ENCODE measurements around the gene PARP11. TPM values are rescaled to one million over a fixed set of nuclear protein-coding genes. Genes with fewer than 3 reads are reported as not detected.

PARP11 gene, protein sequence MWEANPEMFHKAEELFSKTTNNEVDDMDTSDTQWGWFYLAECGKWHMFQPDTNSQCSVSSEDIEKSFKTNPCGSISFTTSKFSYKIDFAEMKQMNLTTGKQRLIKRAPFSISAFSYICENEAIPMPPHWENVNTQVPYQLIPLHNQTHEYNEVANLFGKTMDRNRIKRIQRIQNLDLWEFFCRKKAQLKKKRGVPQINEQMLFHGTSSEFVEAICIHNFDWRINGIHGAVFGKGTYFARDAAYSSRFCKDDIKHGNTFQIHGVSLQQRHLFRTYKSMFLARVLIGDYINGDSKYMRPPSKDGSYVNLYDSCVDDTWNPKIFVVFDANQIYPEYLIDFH
- 1.2 and 2.8 TPM in 2 replicates for total RNA-seq

DNA sequence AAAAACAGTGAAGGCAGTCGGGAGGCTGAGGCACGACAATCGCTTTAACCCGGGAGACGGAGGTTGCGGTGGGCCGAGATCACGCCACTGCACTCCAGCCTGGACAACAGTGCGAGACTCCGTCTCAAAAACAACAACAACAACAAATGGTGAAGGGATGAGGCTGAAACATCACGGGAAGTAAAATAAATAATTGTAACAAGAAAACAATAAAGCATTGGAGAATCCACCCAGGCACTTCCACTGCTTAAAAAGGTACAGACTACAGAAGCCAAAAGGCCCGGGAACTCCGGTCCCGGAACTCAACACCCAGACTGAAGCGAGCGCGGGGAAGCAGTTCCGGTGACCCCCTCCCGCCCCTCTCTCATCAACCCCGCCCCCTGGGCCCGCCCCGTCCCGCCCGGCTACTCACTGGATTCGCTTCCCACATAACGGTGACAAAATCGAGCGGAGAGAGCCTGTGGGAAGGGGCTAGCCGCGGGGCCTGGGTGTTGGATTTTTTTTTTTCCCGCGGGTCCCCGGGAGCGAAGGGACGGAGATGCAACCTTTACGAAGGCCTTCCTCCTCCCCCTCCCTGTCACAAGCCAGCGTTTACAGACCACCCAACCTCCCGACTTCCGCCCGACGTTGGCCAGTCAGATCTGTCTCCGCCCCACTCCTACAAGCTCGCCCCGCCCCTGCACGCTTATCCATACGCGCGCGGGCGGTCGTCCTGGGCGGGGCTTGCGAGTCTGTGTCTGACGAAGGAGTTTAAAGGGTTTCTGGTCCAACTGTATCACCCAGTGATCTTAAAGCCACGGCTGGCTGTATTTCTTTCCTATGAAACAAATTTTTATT lies at the start of gene PARP11:
PARP11 (minus strand) TSS at position 600 of the 837 bp plus-strand sequence; CDS start at position 430, 170 bp downstream.

Other genes with a start within 250 kb of the PARP11 start
- gene CRACR2A, start 120.3 kb downstream of the PARP11 start, total RNA-seq, result 0.43 and 1.9 TPM in 2 replicates

Data from tracheal epithelial cell (primary cell).